Suprapubic skin (tissue), 3 donors: ENCODE data around the gene GNAZ.

ENCODE experiments used
- CTCF ChIP-seq, 2 donors: fragments of 200-600 bp in 1 of 2; fragments of 450-650 bp in 1 of 2; sonication (generic) in 1 of 2; IDR thresholded peaks; one replicate each; pipeline ENCODE4 v1.5.1; 2016 to 2019; ENCODE audit warnings: antibody characterized with exemption in 2 of 2, mild to moderate bottlenecking in 1 of 2, moderate library complexity in 1 of 2
- POLR2A ChIP-seq, 2 donors: fragments of 450-650 bp; IDR thresholded peaks; one replicate each; pipeline ENCODE4 v1.6.1; 2017; ENCODE audit warnings: antibody characterized with exemption in 2 of 2, mild to moderate bottlenecking in 2 of 2, moderate library complexity in 2 of 2

GRCh38 chr22:23033116-23033905, 37.0 kb upstream of the GNAZ start:
- TF ChIP-seq CTCF (IDR thresholded peaks at IDR 0.05), result no peak
- no peak for TF ChIP-seq POLR2A (IDR thresholded peaks at IDR 0.05)
